Measurements from ENCODE around the gene KCNV2.

Gene KCNV2

GRCh38 chr9:2718001-2718697 lies 839 bp downstream of the KCNV2 start:
- FAIRE-seq (no peak), DNase-seq (ENCODE audit: insufficient read length, low spot score) (no peak)
- TF ChIP-seq CTCF (IDR thresholded peaks at IDR 0.05; ENCODE audit: insufficient read depth, missing control alignments) = no peak

GRCh38 chr9:2718698-2719033 lies 1.4 kb downstream of the KCNV2 start:
- no peak for TF ChIP-seq CTCF (IDR thresholded peaks at IDR 0.05; ENCODE audit: insufficient read depth, missing control alignments)
- DNase-seq (ENCODE audit: insufficient read length, low spot score) (no peak), FAIRE-seq (no peak)

DNA sequence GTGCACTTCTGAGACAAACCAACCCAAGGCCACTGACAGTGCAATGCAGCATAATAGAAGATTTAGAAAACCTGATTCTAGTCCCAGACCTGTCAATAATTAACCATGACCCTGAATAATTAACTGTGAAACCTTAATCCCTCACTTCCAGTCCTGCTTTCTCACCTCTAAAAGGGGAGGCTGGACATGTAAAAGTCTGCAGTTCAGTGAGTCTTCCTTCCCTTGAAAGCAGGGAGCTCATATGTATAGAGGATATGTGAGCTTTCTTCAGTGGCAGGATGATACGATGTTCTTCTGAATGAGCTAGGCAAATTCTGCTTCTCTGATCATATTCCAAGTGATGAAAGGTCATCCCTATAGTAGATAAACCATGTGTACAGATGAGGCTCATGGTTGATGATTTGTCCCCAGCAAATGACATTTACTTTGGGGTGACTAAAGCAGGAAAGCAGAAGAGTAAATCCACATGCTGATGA lies 2.9 kb downstream of the KCNV2 start:
- no peak for FAIRE-seq

GRCh38 chr9:2722715-2723114 lies 5.4 kb downstream of the KCNV2 start:
- FAIRE-seq = no peak
- TF ChIP-seq CTCF (IDR thresholded peaks at IDR 0.05; ENCODE audit: insufficient read depth, missing control alignments) = no peak

More for the DNA sequence above, 2.9 kb downstream of the KCNV2 start:
- DNase-seq (ENCODE audit: insufficient read length, low spot score) = no peak
- no peak for TF ChIP-seq CTCF (IDR thresholded peaks at IDR 0.05; ENCODE audit: insufficient read depth, missing control alignments)

GRCh38 chr9:2723376-2724065 lies 6.2 kb downstream of the KCNV2 start:
- DNase-seq (ENCODE audit: insufficient read length, low spot score) = no peak

More at GRCh38 chr9:2722715-2723114, 5.4 kb downstream of the KCNV2 start:
- no peak for DNase-seq (ENCODE audit: insufficient read length, low spot score)

GRCh38 chr9:2725126-2725525 lies 7.8 kb downstream of the KCNV2 start:
- TF ChIP-seq CTCF (IDR thresholded peaks at IDR 0.05; ENCODE audit: insufficient read depth, missing control alignments) = no peak
- FAIRE-seq = no peak
- DNase-seq (ENCODE audit: insufficient read length, low spot score) = no peak

More at GRCh38 chr9:2723376-2724065, 6.2 kb downstream of the KCNV2 start:
- no peak for FAIRE-seq
- TF ChIP-seq CTCF (IDR thresholded peaks at IDR 0.05; ENCODE audit: insufficient read depth, missing control alignments) = no peak
